ENCODE data around the gene HOXA13.

Gene HOXA13

GRCh38 chr7:27169658-27170425, 30.0 kb downstream of the HOXA13 start:
- peak; percentile 71 to 82 (median 80) for DNase-seq

DNA sequence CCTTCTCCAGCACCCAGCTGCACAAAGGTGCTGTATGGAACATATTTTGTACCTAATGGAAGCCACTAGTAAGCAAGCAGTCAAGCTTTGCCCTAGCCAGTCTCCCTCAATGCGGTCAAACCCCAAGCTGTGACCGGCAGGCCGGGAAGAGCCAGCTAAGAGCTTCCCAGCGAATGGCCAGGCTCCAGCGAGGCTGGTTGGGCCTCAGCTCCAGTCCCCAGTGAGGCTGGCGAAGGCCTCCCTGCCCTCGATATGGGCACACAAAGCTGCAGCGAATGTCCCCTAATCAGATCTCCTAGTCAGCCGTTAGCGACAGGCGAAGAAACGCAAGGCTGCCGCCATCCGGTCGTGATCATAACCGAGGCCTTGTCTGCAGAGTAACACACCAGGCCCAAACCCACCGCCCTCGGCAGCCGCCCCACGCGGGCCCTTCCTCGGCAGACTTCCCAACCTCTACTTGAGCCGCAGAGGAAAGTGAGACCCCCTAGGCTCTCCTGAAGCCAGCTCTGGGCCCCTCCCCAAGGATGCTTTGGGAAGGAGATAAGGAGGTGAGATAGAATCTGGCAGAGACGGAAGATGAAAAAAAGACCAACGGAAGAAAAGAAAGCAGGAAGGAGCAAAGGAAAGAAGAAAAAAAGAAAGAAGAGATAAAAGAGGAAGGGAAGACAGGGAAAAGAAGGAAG, 31.5 kb downstream of the HOXA13 start:
- peak; percentile 33 to 68 (median 66) for DNase-seq

GRCh38 chr7:27167916-27168264, 32.0 kb downstream of the HOXA13 start:
- DNase-seq, result peak in 1 of 3 experiments; percentile 37

DNA sequence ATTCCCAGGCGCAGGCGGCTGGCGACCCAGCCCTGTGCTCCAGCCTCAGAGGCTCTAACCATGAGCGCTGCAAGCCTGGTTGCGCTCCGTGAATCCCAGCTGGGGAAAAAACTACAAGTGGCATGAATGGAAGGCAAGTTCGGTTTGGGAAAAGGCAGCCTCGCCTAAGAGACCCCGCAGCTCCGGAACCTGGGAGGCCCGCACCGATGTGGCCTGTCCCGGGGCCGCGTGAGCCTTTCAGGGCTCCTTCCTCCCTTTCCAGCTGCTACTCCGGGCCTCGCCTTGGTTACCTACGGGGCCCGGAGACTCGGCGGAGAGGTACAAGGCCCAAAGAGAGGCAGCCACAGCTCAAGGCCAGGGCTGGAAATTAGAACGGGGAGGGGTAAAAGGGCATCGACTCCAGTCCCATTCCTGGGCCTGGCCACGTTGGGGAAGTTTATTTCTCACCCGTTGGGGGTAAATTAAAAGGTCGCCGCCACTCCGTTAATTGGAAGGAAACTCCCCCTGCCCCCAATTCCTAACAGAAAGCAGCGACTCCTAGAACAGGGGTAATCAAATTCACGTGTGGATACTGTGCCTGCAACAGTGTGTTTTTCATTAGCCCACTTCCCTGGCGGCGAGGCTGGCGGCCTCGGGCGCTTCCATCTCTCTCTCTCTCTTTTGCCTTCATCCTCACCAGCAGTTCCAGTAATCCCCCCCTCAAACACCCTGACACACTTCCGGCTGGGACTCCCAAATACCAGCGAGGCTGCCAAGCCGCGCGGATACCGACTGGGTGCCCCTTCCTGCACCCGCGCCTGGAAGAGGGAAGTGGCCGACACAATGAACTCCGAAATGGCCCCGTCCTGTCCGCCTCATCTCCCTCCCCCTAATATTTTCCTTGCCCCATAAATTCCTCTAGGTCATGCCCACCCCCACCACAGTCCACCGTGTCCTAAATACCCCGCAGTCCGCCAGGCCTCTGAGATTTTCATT, 33.1 kb downstream of the HOXA13 start:
- no peak for DNase-seq

DNA sequence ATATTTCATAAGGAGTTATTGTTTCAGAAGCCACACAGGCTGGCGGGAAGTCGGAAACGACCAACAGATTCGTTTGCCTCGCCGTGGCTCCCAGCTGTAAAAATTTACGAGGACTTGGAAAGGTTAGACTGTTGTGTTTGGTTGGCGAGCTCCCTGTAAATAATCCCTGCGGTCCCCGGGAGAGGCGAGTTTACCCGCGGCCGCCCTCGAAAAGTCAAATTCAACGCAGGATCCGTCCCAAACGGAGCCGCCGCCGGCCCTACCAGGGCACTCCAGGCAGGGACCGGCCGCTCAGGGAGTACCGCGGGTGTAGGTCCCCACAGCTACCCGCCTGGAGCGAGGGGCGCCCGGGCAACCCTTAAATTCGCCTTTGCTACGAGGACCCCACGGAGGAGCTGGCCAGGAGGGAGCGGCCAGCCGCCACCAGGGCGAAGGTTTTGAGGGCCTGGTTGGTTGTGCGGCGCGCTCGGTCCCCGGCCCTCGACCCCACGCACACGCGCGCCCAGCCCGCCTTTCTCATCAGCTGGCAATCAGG, 33.8 kb downstream of the HOXA13 start:
- DNase-seq, result no peak

DNA sequence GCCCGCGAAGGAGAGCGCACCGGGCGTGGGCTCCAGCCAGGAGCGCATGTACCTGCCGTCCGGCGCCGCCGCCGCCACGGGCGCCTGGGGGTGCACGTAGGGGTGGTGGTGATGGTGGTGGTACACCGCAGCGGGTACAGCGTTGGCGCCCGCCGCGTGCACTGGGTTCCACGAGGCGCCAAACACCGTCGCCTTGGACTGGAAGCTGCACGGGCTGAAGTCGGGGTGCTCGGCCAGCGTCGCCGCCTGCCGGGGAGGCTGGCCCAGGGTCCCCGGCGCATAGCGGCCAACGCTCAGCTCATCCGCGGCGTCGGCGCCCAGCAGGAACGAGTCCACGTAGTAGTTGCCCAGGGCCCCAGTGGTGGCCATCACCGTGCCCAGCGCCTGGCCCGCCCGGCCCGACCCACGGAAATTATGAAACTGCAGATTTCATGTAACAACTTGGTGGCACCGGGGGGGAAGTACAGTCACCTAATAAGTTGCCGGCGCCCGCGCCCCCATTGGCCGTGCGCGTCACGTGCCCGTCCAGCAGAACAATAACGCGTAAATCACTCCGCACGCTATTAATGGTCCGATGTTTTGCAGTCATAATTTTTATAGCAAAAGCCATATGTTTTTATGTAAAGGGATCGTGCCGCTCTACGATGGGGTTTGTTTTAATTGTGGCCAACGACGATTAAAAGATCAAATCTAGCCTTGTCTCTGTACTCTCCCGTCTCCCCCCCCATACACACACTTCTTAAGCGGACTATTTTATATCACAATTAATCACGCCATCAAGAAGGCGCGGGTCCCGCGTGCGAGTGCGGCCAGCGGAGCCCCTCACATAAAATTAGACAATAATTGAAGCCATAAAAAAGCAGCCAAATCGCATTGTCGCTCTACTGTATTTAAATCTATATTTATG, 34.5 kb downstream of the HOXA13 start, which contains the start of gene HOXA9:
TSS of gene HOXA9 (minus strand) at position 449 of the 907 bp plus-strand sequence. CDS start at position 369, 80 bp downstream.
- no peak for DNase-seq

- DNase-seq, result no peak
These were observed 35.4 kb downstream of the HOXA13 start for GRCh38 chr7:27164367-27165088.

- DNase-seq, result no peak
These were observed 35.9 kb downstream of the HOXA13 start for GRCh38 chr7:27164045-27164366.

DNA sequence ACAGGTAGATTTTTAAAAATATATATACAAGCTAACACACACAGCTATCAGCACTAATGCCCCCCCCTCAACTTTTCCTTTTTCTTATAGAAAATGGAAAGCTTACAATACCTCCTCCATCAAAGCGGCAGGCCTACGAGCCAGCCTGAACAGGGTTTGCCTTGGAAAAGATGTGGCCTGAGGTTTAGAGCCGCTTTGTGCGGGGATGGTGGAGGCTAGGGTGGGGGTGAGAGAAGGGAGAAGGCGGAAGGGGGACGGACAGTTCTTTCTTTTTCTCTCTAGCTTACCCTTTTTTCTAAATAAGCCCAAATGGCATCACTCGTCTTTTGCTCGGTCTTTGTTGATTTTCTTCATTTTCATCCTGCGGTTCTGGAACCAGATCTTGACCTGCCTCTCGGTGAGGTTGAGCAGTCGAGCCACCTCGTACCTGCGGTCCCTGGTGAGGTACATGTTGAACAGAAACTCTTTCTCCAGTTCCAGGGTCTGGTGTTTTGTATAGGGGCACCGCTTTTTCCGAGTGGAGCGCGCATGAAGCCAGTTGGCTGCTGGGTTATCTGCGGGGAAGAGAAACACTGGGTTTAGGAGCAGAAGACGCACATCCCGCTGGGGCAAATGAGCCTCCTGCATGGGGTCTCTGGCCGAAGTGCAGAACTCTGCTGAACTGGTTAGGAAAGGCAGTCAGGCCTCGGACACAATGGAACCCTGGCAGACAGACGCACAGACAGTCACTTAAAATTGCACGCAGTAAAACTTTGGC, 36.4 kb downstream of the HOXA13 start:
- no peak for DNase-seq

GRCh38 chr7:27162561-27163287, 37.2 kb downstream of the HOXA13 start:
- no peak for DNase-seq

- DNase-seq, result no peak
These were observed 38.0 kb downstream of the HOXA13 start for GRCh38 chr7:27161721-27162560.

DNA sequence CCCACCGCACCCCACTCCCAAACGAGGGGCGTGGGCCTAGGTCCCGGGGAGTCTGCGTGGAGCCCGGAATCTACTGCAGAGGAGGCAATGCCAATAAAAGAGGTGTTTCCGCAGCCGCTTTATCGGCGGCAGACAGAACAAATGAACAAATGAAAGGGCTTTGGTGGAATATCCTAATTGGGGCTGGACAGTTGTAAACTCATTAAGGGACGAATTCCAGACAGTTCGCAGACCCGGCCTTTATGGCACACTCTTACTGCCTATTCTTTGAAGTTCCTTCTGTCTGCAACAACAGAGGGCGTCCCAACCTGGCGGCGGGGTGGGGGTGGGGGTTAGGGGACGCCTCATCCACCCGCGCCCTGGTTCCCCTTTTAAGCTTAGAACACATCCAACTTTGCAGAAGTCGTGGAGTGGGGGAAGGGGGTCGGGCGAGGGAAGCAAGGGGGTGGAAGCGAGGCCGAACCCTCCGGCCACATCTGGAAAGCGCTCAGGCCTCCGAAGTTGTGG, 38.6 kb downstream of the HOXA13 start:
- no peak for DNase-seq

DNA sequence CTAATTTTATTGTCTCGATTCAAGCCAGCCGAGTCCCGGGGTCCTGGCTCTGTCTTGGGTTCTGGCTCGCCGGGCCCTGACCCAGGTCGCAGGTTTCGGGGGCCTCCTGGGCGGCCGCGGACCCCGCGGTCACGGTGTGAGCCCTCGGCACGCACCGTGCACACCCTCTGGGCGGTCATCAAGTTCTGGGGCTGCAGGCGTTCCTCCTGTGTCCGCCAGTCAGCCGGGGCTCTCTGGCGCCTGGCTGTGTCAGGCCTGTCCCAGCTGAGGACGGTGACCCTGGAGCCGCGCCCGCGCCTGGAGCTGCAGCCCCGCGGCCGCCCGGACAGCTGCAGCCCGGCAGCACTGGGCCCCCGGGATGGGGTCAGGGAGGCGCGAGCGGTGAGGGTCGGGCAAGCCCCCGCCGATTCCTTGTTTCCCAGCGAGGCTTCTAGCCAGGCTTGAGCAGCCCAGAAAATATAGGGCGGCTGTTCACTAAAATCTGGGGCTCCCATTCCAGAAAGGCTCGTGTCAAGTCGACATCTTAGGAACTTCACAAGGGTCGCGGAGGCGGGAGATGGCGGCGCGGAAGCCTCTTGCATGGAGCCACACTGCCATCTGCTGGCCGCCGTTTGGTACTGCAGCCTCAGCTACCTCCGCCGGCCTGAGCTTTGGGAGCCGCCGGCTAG, 39.2 kb downstream of the HOXA13 start:
- DNase-seq, result peak; percentile 87 to 92 (median 89)

DNA sequence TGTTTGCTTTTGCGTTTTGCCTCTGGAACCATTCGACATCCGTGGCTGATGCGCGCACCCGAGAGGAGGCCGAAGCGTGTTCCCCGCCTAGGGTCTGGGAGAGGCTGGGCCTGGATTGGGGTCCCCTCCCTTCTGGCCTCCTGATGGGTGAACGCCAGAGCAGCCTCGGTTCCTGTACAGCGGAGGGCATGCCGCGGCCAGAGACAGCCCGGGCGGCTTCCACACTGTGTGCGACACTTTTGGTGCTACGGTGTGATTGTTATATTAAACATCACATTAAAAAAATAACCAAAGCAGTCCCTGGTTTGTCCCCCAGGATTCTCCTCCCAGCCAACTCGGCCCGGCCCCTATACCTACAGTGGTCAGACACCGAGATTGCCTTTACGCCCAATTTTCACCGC, 39.7 kb downstream of the HOXA13 start:
- peak in 1 of 3 experiments; percentile 50 for DNase-seq

- DNase-seq, result no peak
These were observed 40.4 kb downstream of the HOXA13 start for GRCh38 chr7:27159266-27160144.

DNA sequence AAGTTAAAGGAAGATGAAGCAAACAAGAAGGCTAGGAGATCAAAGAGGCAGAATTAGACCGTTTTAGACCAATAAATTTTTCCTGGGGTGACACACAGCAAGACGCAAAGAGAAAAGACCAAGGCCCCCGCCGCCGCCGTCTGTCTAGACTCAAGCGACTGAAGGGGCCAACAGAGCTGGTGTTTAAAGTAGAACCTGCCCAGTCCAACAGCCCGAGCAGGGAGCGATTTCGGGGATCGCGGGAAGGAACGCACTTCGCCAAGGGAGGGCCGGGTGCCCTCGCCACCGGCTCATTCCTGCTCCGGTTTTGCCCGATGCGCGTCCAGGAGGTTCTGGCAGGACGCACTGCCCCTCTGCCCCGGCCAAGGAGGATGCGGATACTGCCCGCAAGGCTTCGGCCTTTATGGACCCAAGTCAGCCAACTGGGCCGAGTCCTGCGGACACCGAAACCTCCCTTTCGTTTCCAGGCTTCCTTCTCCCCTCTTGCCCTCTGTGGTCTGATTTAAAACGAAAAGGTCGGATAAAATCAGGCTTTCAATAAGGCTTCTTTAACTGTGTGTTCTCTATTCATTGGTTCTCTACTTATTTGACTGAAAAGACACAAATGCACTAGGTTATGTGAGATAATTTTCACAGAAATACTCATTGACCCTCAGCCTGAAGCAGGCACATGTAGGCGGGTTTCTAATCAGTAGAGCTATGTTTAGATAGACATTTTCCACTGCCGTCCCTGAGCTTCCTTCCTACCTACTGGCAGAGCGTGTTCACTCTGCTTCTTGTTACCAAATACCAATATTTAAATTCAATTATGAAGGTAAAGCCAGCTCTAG, 41.2 kb downstream of the HOXA13 start:
- DNase-seq, result no peak

Measured in NCI-H1417 (cell line).